Measurements from ENCODE around the gene IGF1.

The IGF1 gene

DNA sequence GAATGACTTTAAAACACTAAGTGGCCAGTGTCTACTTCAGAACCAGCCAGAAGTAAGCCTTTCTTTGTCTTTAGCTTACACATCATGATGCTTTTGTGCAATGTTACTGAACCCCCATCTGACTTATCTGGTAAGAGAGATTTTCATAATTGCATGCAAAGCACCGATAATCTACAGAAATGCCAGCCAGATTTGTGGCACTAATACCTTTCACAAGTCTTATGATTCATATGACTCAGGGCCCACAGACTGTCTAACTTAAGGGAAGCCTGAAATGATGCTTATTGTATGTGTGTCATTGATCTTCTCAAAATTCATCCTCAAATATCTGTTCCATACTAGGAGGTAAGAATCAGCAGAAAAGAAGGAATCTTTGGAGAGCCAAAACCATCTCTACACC, 18.0 kb downstream of the IGF1 start:
- TF ChIP-seq CTCF (IDR thresholded peaks at IDR 0.05), result no peak
- no peaks in the 10 kb centered on the region for H3K27me3 ChIP-seq
- H3K9me3 ChIP-seq, result no peaks in the 10 kb centered on the region
- intact Hi-C loops (cut with DNase I; ENCODE audit: low total_unique reads), result no loop called here
- H3K27ac ChIP-seq, result peak overlapping the region; percentile 64 to 65
- no peak overlapping the region for H3K4me3 ChIP-seq
- no peak for DNase-seq
- H3K36me3 ChIP-seq, result no peaks in the 10 kb centered on the region
- H3K4me1 ChIP-seq, result peaks cover 0 to 28% (median 10%) of the 10 kb centered on the region in 4 donors

- Histone ChIP-seq H3K4me3 (no peak overlapping the region), H3K9me3 (no peaks in the 10 kb centered on the region), H3K36me3 (no peaks in the 10 kb centered on the region), H3K4me1 (peaks cover 0 to 28% (median 10%) of the 10 kb centered on the region in 4 donors), H3K27me3 (no peaks in the 10 kb centered on the region), H3K27ac (peak overlapping the region in 1 of 2 donors; percentile 65)
- intact Hi-C loops (cut with DNase I; ENCODE audit: low total_unique reads), result no loop called here
- no peak for DNase-seq
- TF ChIP-seq CTCF (IDR thresholded peaks at IDR 0.05), result no peak
Observed at GRCh38 chr12:102461501-102461900, 18.9 kb downstream of the IGF1 start.

- Histone ChIP-seq H3K4me1 (peaks cover 0 to 27% (median 10%) of the 10 kb centered on the region in 4 donors), H3K4me3 (no peak overlapping the region), H3K36me3 (no peaks in the 10 kb centered on the region), H3K27ac (no peak overlapping the region), H3K27me3 (no peaks in the 10 kb centered on the region), H3K9me3 (no peaks in the 10 kb centered on the region)
- intact Hi-C loops (cut with DNase I; ENCODE audit: low total_unique reads), result no loop called here
- no peak for TF ChIP-seq CTCF (IDR thresholded peaks at IDR 0.05)
- no peak for DNase-seq
Observed at GRCh38 chr12:102459314-102459713, 21.0 kb downstream of the IGF1 start.

DNA sequence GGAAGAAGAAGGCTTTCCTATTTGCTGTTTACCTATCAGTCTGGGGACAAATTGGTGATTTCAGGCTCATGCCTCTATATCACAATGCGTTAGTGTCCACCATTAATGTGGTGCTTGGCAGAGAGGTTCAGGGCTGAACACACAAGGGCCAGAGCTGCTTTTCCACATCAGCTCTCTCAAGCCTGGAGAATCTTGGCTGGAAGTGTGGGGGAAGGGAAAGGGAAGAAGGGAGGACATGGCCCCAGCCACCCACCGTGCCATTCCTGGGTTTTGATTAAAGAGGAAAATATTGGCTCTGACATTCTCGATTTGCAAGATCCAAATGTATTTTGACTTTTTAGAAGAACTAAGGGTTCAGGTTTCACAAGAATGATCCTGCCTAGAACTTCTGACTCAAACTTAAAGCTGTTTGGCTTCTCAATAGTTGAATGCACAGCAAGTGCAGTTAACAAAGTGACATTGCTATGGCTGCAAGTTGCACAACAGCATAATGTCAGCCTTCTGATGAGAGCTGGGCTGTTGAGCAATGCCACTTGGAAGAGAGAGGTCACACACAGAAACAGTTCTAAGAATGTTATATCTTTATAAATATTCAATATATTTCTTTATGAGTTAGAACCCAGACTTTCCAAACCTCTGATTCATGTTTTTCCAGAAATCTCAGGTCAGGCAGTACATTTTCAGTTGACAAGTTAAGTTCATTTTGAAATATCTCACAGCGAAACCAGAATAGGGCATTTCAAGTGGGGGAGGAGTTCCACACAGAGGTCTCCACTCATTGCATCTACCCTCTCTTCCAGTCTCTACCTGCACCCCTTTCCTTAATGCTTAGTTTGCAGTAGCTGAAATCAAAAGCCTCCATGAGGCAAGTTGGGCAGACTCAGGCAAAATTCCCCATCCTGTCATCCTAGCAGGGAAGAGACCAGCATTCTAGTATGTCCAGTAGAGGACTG, 25.3 kb downstream of the IGF1 start:
- no peak overlapping the region for H3K27ac ChIP-seq
- peak in 1 of 2 donors; percentile 81 for DNase-seq
- no peaks in the 10 kb centered on the region for H3K4me1 ChIP-seq
- no peak overlapping the region for H3K4me3 ChIP-seq
- no peak for TF ChIP-seq CTCF (IDR thresholded peaks at IDR 0.05)
- no peaks in the 10 kb centered on the region for H3K27me3 ChIP-seq
- H3K36me3 ChIP-seq, result no peaks in the 10 kb centered on the region
- no peaks in the 10 kb centered on the region for H3K9me3 ChIP-seq
- intact Hi-C loops (cut with DNase I; ENCODE audit: low total_unique reads), result no loop called here

DNA sequence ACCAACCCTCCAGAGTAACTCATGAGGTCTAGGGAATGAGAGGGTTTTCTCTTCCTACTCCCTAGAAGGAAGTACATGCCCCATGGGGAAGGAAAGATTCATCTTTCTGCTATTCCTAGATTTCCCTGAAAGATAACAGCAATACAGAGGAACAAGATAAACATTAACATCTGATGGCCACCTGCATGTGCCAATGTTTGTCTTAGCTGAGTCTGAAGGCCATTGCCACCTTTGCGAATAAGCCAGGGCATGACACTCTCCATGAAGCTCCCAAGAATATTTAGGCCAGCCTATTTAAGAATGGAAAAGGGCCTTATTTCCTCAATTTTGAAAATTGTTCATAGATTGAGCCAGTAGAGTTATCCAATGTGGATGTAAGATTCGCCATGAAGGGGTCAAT, 26.0 kb downstream of the IGF1 start:
- Histone ChIP-seq H3K36me3 (no peaks in the 10 kb centered on the region), H3K9me3 (no peaks in the 10 kb centered on the region), H3K27me3 (no peaks in the 10 kb centered on the region), H3K27ac (no peak overlapping the region), H3K4me3 (no peak overlapping the region), H3K4me1 (no peaks in the 10 kb centered on the region)
- no peak for DNase-seq
- TF ChIP-seq CTCF (IDR thresholded peaks at IDR 0.05), result no peak
- intact Hi-C loops (cut with DNase I; ENCODE audit: low total_unique reads), result no loop called here

All from tibial artery (tissue), 4 donors.